GM12801 (cell line): ENCODE data around the gene BICC1.

Experiments
- CTCF ChIP-seq: IDR thresholded peaks from one replicate; pipeline ENCODE4 v1.5.1; 2011; ENCODE audit warnings: control low read depth; ENCODE audit not compliant: insufficient read length; ENCODE audit errors: extremely low read depth

BICC1 gene

GRCh38 chr10:58740620-58741369, 228.1 kb downstream of the BICC1 start:
- no peak for TF ChIP-seq CTCF

GRCh38 chr10:58741673-58742072, 229.0 kb downstream of the BICC1 start:
- TF ChIP-seq CTCF: no peak

DNA sequence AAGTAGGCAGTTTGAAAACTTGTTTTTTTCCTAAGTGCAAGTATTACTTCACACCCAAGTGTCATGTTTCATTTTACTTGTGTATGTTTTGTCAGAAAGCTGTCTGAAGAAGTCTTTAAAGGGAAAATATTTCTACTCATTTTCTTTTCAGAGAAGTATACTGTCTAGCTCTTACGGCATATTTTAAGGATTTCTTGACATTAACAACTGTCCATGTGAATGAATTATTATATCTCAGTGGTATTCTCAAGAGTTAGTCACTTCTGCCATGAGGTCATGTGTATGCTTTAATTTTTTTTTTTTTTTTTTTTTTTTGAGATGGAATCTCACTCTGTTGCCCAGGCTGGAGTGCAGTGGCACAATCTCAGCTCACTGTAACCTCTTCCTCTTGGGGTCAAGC, 229.5 kb downstream of the BICC1 start:
- TF ChIP-seq CTCF: no peak

- TF ChIP-seq CTCF: no peak
These were observed 230.9 kb downstream of the BICC1 start for GRCh38 chr10:58743466-58744115.

GRCh38 chr10:58746474-58747185, 234.0 kb downstream of the BICC1 start:
- no peak for TF ChIP-seq CTCF

DNA sequence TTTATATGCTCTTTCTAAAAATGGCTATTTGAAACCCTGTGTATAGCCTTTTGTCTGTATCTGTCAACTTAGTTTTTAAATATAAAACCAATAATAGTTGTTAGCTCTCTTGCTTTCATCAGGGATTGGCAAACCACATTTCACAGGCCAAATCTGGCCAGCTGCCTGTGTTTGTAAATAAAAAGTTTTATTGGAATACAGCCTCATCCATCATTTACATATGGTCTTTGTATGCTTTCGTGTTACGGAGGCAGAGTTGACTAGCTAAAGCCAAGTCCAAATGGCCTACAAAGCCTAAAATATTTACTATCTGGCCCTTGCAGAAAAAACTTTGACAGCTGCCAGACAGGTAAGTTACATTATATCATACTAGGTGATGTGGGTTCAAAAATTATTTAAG, 235.0 kb downstream of the BICC1 start:
- TF ChIP-seq CTCF: no peak

DNA sequence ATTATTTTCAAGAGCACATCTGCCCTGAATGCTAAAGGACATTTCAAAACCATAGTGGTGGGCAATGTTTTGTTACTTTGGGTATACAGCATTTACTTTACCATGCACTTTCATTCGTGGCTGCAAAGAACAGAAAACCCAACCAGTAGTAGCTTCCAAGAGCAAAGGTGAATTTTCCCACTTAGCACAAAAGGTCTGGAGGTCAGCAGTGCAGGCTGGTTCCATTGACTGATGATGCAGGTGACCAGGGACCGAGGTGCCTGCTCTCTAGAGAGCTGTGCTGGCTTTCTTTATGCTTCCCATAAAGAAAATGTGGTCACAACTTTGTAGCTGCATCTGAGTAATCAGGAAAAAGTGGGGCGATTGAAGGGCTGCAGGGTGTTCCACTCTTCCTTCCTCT, 240.0 kb downstream of the BICC1 start:
- TF ChIP-seq CTCF: no peak
